Adipocyte (in vitro differentiated cells): ENCODE measurements around the gene STAT5A.
"Not testable (repeated sequence)": the region's sequence is repeated elsewhere in the genome, so short reads cannot be mapped to it uniquely, and the experiment has no call there.

Experiments used
- DNase-seq: peaks from one replicate; pipeline ENCODE4 v3.0.0-alpha.2; 2015; ENCODE audit warnings: low read depth
- H3K27me3 ChIP-seq: replicated peaks from 2 replicates; pipeline ENCODE4 v1.7.0; 2013; ENCODE audit warnings: mild to moderate bottlenecking, low read length, moderate library complexity; ENCODE audit not compliant: control insufficient read depth, insufficient read depth
- H3K36me3 ChIP-seq: 2 replicates; pipeline ENCODE4 v1.7.0; 2013; ENCODE audit warnings: low read length, mild to moderate bottlenecking, moderate library complexity; ENCODE audit not compliant: control insufficient read depth, insufficient read depth, severe bottlenecking
- H3K4me1 ChIP-seq: 2 replicates; pipeline ENCODE4 v1.7.0; 2013; ENCODE audit warnings: mild to moderate bottlenecking, low read length, moderate library complexity; ENCODE audit not compliant: control insufficient read depth, insufficient read depth
- H3K4me3 ChIP-seq: 2 replicates; pipeline ENCODE4 v1.7.0; 2013; ENCODE audit warnings: mild to moderate bottlenecking, low read length, moderate library complexity
- H3K9ac ChIP-seq: 2 replicates; pipeline ENCODE4 v1.7.0; 2013; ENCODE audit warnings: mild to moderate bottlenecking, low read length, moderate library complexity
- H3K9me3 ChIP-seq: 2 replicates; pipeline ENCODE4 v1.7.0; 2013; ENCODE audit warnings: mild to moderate bottlenecking, low read length, moderate library complexity; ENCODE audit not compliant: control insufficient read depth

Gene STAT5A

DNA sequence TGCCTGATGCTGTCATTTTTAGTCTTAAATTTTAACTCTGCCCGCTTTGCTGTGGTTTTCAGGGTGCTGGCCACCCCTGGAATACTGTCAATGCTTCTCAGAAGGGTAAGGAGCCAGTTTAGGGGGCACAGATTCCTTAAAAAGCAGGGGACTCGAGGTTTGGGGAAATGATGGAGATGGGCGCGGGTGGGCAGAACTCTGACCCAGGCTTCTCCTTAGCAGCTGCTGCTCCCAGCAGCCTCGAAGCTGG lies 23.7 kb downstream of the STAT5A start:
- Histone ChIP-seq H3K9me3 (no peaks in the 10 kb centered on the region), H3K4me3 (peak overlapping the region; percentile 14), H3K36me3 (peaks cover 80% of the 10 kb centered on the region), H3K4me1 (peaks cover 32% of the 10 kb centered on the region), H3K9ac (peak overlapping the region; percentile 81), H3K27me3 (no peaks in the 10 kb centered on the region)
- DNase-seq = no peak

DNA sequence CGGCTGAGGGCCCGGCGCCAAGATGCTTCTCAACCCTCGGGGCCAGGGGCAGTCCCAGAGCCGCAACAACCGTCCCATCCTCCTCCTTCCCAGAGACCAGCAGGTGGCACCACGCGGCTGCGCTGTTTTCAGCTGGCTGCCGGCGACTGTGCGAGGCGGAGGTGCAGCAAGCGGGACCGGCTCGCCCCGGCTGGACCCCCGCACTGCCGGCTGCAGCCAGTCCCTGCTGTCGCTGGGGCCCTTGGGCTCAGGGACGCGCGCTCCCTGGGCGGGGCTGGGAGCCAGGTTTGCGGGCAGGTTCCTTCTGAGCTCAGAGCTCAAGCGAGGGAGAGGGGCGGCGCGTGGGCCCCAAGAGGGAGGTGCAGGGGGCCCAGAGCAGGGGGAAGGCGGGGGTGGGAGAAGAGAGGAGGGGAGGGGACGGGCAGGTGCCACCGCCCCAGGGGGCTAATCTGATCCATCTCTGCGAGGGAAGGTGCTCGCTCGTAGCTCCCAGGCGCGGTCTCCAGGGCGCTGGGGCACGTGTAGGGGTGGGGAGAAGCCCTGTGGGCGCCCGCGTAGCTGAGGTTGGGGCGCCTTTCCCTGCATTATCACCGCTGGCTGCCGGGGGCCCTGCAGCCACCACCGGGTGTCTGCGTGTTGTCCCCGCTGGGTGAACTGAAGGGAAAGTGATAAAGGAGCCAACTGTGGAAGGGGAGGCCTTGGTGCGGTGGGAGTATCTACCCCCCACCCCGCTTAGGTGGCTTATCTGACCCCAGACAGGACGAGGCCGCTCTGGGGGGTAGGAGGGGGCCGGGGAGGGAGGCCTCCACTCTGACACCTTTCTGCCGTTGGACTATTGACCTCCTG lies 24.2 kb downstream of the STAT5A start:
- Histone ChIP-seq H3K9ac (peak overlapping the region; percentile 81), H3K36me3 (peaks cover 80% of the 10 kb centered on the region), H3K4me1 (peaks cover 32% of the 10 kb centered on the region), H3K9me3 (no peaks in the 10 kb centered on the region), H3K4me3 (no peak overlapping the region), H3K27me3 (no peaks in the 10 kb centered on the region)
- DNase-seq = peak; percentile 93

DNA sequence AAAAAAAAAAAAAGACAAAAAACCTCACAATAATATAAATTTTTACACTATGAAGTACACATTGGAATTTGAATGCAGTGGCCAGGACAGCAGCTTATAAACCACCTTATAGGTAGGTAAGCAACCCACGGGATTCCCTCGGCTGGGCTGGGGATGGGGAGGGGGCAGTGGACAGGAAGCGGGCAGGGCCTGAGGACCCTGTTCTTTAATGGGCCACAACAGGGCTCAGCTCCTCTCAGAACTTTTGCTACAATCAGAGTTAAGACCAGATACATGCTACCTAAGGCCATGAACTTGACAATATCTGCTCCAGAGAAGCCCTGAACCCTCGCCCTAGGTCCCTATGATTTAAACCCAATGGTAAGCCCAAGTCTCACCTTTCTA lies 25.1 kb downstream of the STAT5A start:
- Histone ChIP-seq H3K27me3 (no peaks in the 10 kb centered on the region), H3K36me3 (peaks cover 80% of the 10 kb centered on the region), H3K4me3 (no peak overlapping the region), H3K4me1 (peaks cover 32% of the 10 kb centered on the region), H3K9me3 (no peaks in the 10 kb centered on the region), H3K9ac (no peak overlapping the region)
- no peak for DNase-seq

- Histone ChIP-seq H3K4me1 (peaks cover 32% of the 10 kb centered on the region), H3K9ac (no peak overlapping the region), H3K4me3 (no peak overlapping the region), H3K9me3 (no peaks in the 10 kb centered on the region), H3K36me3 (peaks cover 80% of the 10 kb centered on the region), H3K27me3 (no peaks in the 10 kb centered on the region)
- DNase-seq = no peak
Measured at GRCh38 chr17:42313773-42314566, 25.7 kb downstream of the STAT5A start.

DNA sequence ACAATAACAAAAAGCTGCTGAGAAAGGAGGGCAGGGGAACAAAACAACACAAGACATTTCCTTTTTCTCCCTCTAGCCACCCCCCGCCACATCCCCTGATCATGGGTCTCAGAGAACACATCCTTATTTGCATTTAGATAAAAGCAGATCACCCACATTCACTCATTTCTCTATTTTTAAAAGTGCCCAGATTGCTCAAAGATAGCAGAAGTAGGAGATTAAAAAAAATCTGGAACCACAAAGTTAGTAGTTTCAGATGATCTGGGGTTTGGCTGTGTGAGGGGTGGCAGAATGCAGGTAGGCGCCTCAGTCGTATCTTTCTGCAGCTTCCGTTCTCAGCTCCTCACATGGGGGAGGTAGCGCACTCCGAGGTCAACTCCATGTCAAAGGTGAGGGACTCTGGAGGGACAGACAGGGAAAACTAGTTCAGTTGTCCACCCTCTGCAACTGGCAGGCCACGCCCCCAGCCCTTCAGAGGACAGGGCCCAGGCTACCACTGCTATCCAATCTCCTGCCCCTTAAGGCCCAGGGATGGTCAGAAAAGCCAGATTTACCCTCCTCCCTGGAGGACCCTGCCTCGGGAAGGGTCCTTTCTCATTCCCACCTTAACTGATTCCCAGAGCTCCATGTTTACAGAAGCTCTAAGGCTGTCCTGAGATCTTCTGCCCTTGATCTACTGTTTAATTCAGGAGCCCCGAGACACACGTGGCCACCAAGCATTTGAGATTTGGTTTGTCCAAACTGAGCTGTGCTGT lies 27.3 kb downstream of the STAT5A start:
- Histone ChIP-seq H3K4me3 (no peak overlapping the region), H3K9ac (no peak overlapping the region), H3K27me3 (no peaks in the 10 kb centered on the region), H3K4me1 (peaks cover 19% of the 10 kb centered on the region), H3K36me3 (peaks cover 80% of the 10 kb centered on the region), H3K9me3 (no peaks in the 10 kb centered on the region)
- no peak for DNase-seq

GRCh38 chr17:42316755-42317154 lies 28.5 kb downstream of the STAT5A start:
- Histone ChIP-seq H3K4me3 (no peak overlapping the region), H3K9ac (no peak overlapping the region), H3K36me3 (peaks cover 87% of the 10 kb centered on the region), H3K27me3 (no peaks in the 10 kb centered on the region), H3K9me3 (no peaks in the 10 kb centered on the region), H3K4me1 (peaks cover 7% of the 10 kb centered on the region)
- DNase-seq = no peak

DNA sequence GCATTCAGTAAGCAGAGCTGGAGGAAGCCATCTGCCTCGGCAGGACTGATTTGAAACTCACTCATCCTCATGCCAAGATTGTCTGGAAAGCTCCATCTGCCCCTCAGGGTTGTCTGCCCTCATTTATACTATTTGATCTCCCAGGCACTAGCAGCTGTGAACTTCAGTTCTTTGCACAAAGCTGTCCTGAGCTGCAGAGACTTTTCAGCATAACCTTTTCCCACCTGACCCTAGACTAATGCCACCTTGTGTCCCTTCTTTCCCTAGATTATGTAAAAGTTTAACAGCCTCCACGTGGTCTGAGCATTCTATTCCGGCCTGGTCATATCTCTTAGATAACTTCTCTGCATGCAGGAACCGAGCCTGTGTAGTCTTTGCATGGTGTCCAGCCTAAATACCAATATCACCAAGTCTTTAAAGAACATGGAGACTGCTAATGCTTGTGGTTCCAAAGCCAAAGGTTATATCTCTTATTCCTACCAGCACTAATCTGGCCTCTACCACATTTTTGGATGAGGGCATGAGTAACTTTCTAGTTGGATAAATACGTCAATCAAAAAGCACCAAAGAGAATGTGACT lies 29.1 kb downstream of the STAT5A start:
- H3K9ac ChIP-seq = peak overlapping the region; percentile 16
- no peaks in the 10 kb centered on the region for H3K9me3 ChIP-seq
- H3K4me3 ChIP-seq = no peak overlapping the region
- no peak for DNase-seq
- peaks cover 3% of the 10 kb centered on the region for H3K4me1 ChIP-seq
- peaks cover 93% of the 10 kb centered on the region for H3K36me3 ChIP-seq
- no peaks in the 10 kb centered on the region for H3K27me3 ChIP-seq

DNA sequence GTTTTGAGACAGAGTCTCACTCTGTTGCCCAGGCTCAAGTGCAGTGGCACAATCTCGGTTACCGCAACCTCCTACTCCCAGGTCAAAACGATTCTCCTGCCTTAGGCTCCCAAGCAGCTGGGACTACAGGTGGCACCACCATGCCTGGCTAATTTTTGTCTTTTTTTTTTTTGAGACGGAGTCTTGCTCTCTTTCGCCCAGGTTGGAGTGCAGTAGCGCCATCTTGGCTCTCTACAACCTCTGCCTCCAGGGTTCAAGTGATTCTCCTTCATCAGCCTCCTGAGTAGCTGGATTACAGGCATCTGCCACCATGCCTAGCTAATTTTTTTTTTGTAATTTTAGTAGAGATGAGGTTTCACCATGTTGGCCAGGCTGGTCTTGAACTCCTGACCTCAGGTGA lies 29.7 kb downstream of the STAT5A start:
- H3K9me3 ChIP-seq, H3K9ac ChIP-seq, H3K27me3 ChIP-seq, H3K4me1 ChIP-seq, DNase-seq, H3K4me3 ChIP-seq: not testable (repeated sequence)
- peaks cover 99% of the 10 kb centered on the region for H3K36me3 ChIP-seq

DNA sequence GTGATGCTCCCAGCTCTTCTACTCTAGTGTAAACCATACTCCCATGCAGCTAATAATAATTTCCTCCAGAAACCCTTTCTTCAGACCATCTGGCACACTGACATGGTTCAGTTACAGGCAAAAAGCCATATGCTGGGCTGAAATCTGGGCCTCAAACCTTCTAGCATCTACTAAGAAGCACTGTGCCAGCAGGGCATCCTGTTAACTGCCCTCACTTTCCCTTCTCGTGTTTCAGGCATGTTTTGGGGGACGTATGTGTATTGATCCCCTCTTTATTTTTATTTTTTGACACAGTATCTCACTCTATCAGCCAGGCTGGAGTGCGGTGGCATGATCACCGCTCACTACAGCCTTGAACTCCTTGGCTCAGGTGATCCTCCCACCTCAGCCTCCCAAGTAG lies 33.3 kb downstream of the STAT5A start:
- Histone ChIP-seq H3K27me3 (no peaks in the 10 kb centered on the region), H3K4me3 (no peak overlapping the region), H3K9ac (no peak overlapping the region), H3K4me1 (peaks cover 2% of the 10 kb centered on the region), H3K36me3 (peaks cover 98% of the 10 kb centered on the region), H3K9me3 (no peaks in the 10 kb centered on the region)
- no peak for DNase-seq

DNA sequence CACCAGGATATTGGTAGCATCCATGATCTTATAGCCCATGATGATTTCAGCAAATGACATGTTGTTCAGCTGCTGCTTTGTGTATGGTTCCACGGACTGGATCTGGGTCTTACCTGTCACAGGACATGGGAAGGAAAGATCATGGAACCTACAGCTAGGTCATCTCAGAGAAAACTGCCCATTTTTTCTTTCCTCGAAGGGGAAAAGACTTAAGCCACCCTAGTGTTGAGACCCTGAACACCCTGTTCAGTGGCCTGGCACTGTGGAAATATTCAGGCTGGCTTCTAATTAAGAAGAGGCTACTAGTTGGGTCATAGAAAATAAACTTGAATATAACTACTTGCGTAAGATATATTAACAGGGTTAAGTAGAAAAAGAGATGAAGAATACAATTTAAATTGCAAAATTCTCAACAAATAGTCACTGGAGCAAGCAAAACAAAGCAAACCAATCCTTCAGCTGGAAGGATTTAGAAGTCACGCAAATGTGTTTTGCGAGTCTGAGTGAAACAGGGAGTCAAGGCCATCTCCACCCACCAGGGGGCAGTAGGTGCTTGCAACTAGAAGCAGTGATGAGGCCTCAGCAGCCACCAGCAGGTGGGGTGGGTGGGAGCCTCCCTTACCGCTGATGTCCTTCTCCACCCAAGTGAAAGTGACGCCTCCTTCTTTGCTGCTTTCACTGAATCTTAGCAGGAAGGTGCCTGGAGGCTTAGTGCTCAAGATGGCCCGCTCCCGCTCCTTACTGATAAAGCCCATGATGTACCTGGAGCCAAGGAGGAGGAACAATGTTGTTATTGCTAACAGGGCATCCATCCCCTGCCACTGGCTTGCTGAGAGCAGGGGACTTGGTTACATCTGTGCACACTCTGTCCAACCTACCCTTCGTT lies 34.3 kb downstream of the STAT5A start:
- Histone ChIP-seq H3K9ac (no peak overlapping the region), H3K36me3 (peaks cover 98% of the 10 kb centered on the region), H3K27me3 (no peaks in the 10 kb centered on the region), H3K9me3 (no peaks in the 10 kb centered on the region), H3K4me3 (no peak overlapping the region), H3K4me1 (peaks cover 2% of the 10 kb centered on the region)
- peak; percentile 99 for DNase-seq
